Common myeloid progenitor, CD34-positive (primary cell): ENCODE results near the gene ETFRF1.

Experiments used
- CTCF ChIA-PET: fragments of 350-600 bp; sonication (Branson Sonifier 250); formaldehyde crosslinking; loops from one replicate; lab custom pipeline; 2021; ENCODE audit warnings: antibody characterized with exemption; lab: Charles Lee
- POLR2A ChIA-PET: fragments of 350-600 bp; sonication (Branson Sonifier 250); formaldehyde crosslinking; loops from one replicate; lab custom pipeline; 2021; ENCODE audit warnings: antibody characterized with exemption; lab: Charles Lee
- DNase-seq, 3 donors: peaks; one replicate each; pipeline versions ENCODE4 v3.0.0 to v3.0.0-alpha.2; 2013
- H3K27ac ChIP-seq, 2 experiments: 1 replicate in 1 of 2; 2 replicates in 1 of 2; pipeline ENCODE4 v1.7.0; 2013; ENCODE audit warnings: inconsistent platforms in 2 of 2, low read length in 2 of 2, mild to moderate bottlenecking in 2 of 2, low read depth in 1 of 2, moderate library complexity in 1 of 2; ENCODE audit not compliant: severe bottlenecking in 2 of 2, insufficient read depth in 1 of 2, poor library complexity in 1 of 2
- H3K27me3 ChIP-seq, 5 experiments: replicated peaks in 2 of 5; 1 replicate in 3 of 5; 2 replicates in 2 of 5; pipeline versions ENCODE4 v1.6.1 to v1.7.0; 2013; ENCODE audit warnings: low read length in 4 of 5, mild to moderate bottlenecking in 2 of 5, moderate library complexity in 2 of 5, inconsistent platforms in 1 of 5; ENCODE audit not compliant: insufficient read depth in 5 of 5, control insufficient read depth in 4 of 5
- H3K36me3 ChIP-seq, 4 experiments: 1 replicate in 2 of 4; 2 replicates in 2 of 4; pipeline versions ENCODE4 v1.6.1 to v1.7.0; 2013; ENCODE audit warnings: low read length in 3 of 4, control low read depth in 1 of 4, mild to moderate bottlenecking in 1 of 4; ENCODE audit not compliant: control insufficient read depth in 4 of 4, insufficient read depth in 4 of 4
- H3K4me1 ChIP-seq, 4 experiments: 1 replicate in 3 of 4; 2 replicates in 1 of 4; pipeline versions ENCODE4 v1.6.1 to v1.7.1; 2013; ENCODE audit warnings: low read length in 3 of 4, mild to moderate bottlenecking in 3 of 4, control low read depth in 1 of 4, inconsistent platforms in 1 of 4, moderate library complexity in 1 of 4; ENCODE audit not compliant: control insufficient read depth in 4 of 4, insufficient read depth in 4 of 4; ENCODE audit errors: control extremely low read depth in 1 of 4
- H3K4me3 ChIP-seq, 7 experiments: 1 replicate in 4 of 7; 2 replicates in 3 of 7; pipeline versions ENCODE4 v1.5.1 to v1.7.0; 2013; ENCODE audit warnings: mild to moderate bottlenecking in 7 of 7, low read length in 6 of 7, moderate library complexity in 6 of 7, inconsistent platforms in 2 of 7, low read depth in 2 of 7, control low read depth in 1 of 7; ENCODE audit not compliant: insufficient read depth in 4 of 7, control insufficient read depth in 1 of 7; ENCODE audit errors: extremely low read depth in 1 of 7
- H3K9me3 ChIP-seq, 5 experiments: 1 replicate in 4 of 5; 2 replicates in 1 of 5; pipeline versions ENCODE4 v1.6.1 to v1.7.1; 2013; ENCODE audit warnings: low read length in 4 of 5, mild to moderate bottlenecking in 2 of 5, inconsistent platforms in 1 of 5, low read depth in 1 of 5, moderate library complexity in 1 of 5; ENCODE audit not compliant: control insufficient read depth in 4 of 5, insufficient read depth in 2 of 5; ENCODE audit errors: control extremely low read depth in 1 of 5
- WGBS: methylation state at CpG from one replicate; pipeline ENCODE4 v1.1.5; 2013; ENCODE audit not compliant: insufficient coverage; 5-methylcytosine and 5-hydroxymethylcytosine counted together

Gene ETFRF1

DNA sequence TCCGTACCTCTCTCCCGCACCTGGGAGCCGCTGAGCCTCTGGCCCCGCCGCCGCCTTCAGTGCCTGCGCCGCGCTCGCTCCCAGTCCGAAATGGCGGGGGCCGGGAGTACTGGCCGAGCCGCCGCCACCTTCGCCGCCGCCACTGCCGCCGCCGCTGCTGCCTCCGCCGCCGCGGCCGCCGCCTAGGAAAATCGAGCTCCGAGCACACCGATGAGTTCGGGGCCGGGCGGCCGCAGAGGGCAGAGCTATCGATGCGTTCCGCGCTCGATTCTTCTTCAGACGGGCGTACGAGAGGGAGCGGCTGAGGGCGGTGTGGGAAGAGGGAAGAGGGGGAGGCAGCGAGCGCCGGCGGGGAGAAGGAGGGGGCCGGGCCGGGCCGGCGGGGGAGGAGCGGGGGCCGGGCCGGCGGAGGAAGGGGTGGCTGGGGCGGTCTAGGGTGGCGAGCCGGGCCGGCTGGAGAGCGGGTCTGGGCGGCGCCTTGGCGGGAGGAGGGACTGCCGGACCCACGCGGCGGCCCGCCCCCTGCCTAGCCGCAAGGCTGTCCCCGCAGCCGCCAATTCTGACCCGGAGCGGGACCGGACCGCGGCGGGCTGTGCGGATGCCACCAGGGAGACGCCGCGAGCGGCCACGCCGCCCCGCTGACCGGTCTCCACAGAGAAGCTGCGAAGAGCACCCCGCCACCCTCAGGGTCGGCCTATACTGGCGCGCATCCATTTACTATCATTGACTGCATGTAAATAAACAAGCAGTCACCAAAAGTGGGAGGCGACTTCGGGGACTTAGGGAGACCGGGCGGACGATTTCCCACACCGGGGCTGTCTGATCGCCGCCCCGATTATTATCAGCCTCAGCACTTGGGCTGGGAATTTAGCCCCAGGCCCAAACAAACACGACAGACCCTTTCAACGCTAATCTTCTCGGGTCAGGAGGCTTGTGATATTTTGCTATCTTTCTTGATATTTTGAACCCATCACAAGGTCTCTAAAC lies 56.0 kb downstream of the ETFRF1 start, which contains the start of gene KRAS:
TSS of gene KRAS (minus strand) at position 186 of the 987 bp plus-strand sequence.
- ChIA-PET POLR2A (interaction anchor here (0.7 to 1.7 kb wide), 7 partner anchors 17 to 136 kb away, joined by 3 to 6 read pairs (median 3); no protein-coding TSS in a partner anchor), CTCF (interaction anchor here (0.9 to 1.4 kb wide), 4 partner anchors 10 to 138 kb away, joined by 3 to 5 read pairs (median 5); no protein-coding TSS in a partner anchor)
- H3K36me3 ChIP-seq: peaks cover 0 to 6% (median 1%) of the 10 kb centered on the region in 4 experiments
- WGBS: under 1% methylated on average over 61 of the region's 105 CpGs
- H3K27ac ChIP-seq: peak within 1 kb of the TSS; percentile 62 to 84
- peak within 1 kb of the TSS; percentile 78 to 97 (median 82) for H3K4me3 ChIP-seq
- H3K9me3 ChIP-seq: no peaks in the 10 kb centered on the region
- H3K27me3 ChIP-seq: no peaks in the 10 kb centered on the region
- H3K4me1 ChIP-seq: peaks cover 7 to 18% (median 15%) of the 10 kb centered on the region in 4 experiments
- DNase-seq: peak; percentile 97 to 99 (median 99)

DNA sequence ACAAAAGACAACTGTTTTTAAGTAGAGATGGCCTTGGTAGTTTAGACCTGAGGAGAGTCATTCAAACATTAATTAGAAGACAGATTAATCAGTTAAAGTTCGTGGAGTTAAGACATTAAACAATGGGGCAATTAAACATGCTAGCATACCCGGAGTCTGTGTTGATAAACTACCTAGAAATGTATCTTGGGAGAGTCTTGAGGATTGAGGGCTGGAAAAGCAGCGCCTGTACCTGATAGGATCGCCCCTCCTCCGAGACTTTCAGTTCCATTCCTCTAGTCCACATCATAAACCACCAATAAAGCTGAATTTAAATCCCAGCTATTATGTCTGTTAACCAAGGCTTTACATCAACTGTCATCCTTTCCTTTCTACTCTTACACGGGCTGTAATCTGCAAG lies 56.7 kb downstream of the ETFRF1 start:
- POLR2A ChIA-PET: interaction anchor here (1.1 to 1.7 kb wide), 3 partner anchors 18 to 136 kb away, joined by 3 to 6 read pairs (median 6); no protein-coding TSS in a partner anchor

GRCh38 chr12:25252946-25253345 lies 57.9 kb downstream of the ETFRF1 start:
- peaks cover 0 to 2% (median 0%) of the 10 kb centered on the region in 4 experiments for H3K36me3 ChIP-seq
- no peak overlapping the region for H3K27ac ChIP-seq
- ChIA-PET POLR2A (no interaction called here), CTCF (no interaction called here)
- DNase-seq: no peak
- H3K4me1 ChIP-seq: peaks cover 7 to 18% (median 15%) of the 10 kb centered on the region in 4 experiments
- H3K4me3 ChIP-seq: no peak overlapping the region
- no CpG with 5 or more reads among the region's 3 CpGs for WGBS
- no peaks in the 10 kb centered on the region for H3K27me3 ChIP-seq
- H3K9me3 ChIP-seq: no peaks in the 10 kb centered on the region

More for the DNA sequence above, 56.7 kb downstream of the ETFRF1 start:
- no peaks in the 10 kb centered on the region for H3K9me3 ChIP-seq
- no peak for DNase-seq
- H3K27me3 ChIP-seq: no peaks in the 10 kb centered on the region
- H3K4me3 ChIP-seq: peak overlapping the region in 6 of 7 experiments; percentile 69 to 97 (median 85)
- CTCF ChIA-PET: interaction anchor here (1.2 to 1.4 kb wide), 3 partner anchors 10 to 137 kb away, joined by 3 to 5 read pairs (median 5); no protein-coding TSS in a partner anchor
- 77% methylated on average over 4 of the region's 6 CpGs for WGBS
- H3K4me1 ChIP-seq: peaks cover 7 to 18% (median 15%) of the 10 kb centered on the region in 4 experiments
- peak overlapping the region in 1 of 2 experiments; percentile 83 for H3K27ac ChIP-seq
- peaks cover 0 to 5% (median 1%) of the 10 kb centered on the region in 4 experiments for H3K36me3 ChIP-seq

DNA sequence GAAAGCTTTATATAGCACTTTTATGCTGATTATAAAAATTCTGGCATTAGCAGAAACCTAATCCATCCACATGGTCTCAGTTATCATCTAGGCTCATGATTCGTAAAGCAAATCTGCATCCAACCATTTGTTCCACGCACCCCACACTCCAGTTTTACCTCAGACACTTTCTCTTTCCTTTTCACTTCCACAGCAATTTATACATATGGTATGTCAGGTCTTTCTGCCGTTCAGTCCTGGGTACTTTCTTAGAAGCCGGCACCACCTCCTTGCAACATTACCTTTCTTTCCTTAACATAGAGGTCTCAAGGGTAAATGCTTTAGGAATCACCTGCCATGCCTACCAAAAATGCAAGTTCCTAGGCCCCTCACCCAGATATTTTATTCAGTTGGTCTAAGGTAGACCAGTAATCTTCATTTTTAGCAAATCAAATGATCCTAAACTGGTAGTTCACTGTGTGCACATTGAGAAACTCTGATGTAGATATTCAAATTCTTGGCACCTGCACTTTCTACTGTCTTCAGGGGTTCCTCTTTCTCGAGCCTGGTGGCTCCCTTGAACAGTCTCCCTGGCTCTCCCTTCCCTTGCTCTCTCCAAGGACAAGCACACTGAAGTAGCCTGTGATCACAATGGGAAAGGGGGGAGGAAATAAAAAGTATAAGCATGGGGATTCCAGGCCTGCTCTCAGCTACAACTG lies 58.5 kb downstream of the ETFRF1 start:
- ChIA-PET CTCF (interaction anchor here (1.7 kb wide), 1 partner anchor 18 kb away, joined by 4 read pairs; no protein-coding TSS in a partner anchor), POLR2A (no interaction called here)
- peak in 2 of 3 donors; percentile 23 to 34 for DNase-seq
- Histone ChIP-seq H3K4me1 (peaks cover 6 to 18% (median 15%) of the 10 kb centered on the region in 4 experiments), H3K4me3 (no peak overlapping the region), H3K9me3 (no peaks in the 10 kb centered on the region), H3K27ac (no peak overlapping the region), H3K27me3 (no peaks in the 10 kb centered on the region), H3K36me3 (no peaks in the 10 kb centered on the region)
- 100% methylated on average over 2 of the region's 5 CpGs for WGBS

DNA sequence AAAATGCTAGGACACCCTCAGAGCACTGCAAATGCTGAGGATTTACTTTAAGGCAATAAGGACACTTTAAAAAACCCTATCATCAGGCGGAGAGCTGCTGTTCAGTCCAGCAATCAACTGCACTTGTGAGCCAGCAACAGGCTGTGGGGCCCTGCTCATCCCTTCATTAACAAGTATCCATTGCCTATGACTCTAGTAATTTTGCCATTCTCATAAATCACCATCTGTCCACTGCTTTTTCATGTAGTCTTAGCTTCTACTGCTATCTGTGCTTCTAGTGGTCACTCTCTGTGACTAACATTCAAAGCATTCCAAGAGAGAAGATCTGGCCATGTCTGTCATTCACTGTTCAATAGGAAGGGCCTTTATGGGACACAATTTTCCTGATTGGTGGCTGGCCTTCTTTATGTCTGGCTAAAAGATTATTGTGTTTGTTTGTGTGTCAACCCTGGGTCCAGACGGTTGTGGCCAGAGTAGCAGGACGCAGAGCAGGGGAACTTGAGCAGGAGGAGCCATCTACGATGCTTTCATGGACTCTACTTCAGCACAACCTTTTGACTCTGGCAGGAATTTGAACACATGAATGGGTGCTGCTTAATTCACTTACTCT lies 59.3 kb downstream of the ETFRF1 start:
- Histone ChIP-seq H3K36me3 (no peaks in the 10 kb centered on the region), H3K9me3 (no peaks in the 10 kb centered on the region), H3K4me3 (no peak overlapping the region), H3K4me1 (peaks cover 4 to 16% (median 9%) of the 10 kb centered on the region in 4 experiments), H3K27ac (no peak overlapping the region), H3K27me3 (no peaks in the 10 kb centered on the region)
- WGBS: 94% methylated on average over 4 of the region's 4 CpGs
- CTCF ChIA-PET: interaction anchor here (1.6 to 1.7 kb wide), 2 partner anchors 10 to 18 kb away, joined by 3 to 4 read pairs; no protein-coding TSS in a partner anchor
- POLR2A ChIA-PET: no interaction called here
- no peak for DNase-seq
